Measurements from ENCODE around the gene CEP68. TPM values are rescaled to one million over a fixed set of nuclear protein-coding genes. Genes with fewer than 3 reads are reported as not detected.

The CEP68 gene
- total RNA-seq, 1 donor from 2014 or later, result 12.6 TPM

DNA sequence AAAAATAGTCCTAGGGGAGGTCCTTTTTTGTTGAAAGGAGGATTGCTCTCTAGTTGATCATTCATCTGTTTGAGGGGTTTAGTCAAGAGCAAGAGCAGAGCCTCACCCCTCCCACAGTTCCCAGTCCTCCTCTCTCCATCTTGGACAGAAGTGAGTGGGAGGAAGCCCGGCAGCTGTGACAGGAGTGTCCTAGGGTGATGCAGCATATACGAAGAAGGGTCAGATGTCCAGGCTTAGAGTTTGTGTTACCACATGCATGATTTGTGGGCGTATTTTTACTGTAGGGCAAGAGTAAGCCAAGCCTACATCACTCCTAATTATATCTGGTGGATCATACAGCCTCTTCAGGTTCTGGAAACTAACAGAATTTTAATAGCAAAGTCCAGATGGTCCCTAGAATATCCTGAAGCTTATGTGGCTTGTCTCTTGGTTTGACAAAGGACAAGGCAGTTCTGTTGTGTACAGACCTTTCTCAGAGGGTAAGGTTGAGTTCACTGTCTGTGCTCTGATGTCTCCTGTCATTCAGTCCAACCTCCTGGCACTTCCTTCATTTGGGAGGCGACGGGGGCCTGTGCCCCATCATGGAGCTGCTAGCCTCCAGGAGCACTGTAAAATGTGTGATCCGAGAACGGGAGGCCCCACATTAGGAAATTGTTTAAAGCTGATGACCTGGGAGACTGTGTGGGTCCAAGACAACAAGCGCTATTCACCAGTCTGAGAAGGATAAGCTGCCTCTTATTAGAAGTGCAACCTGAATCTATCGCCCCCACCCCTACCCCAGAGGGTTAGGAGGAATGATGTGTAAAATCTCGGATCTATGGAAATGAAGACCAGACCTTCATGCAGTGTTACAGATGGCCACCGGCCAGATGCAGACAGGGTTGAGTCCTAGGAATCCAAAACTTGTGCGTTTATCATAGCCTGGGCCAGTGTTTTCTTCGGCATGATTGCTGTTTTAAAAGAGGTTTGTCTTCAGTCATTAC, 6.9 kb downstream of the CEP68 start:
- no peak overlapping the region for H3K27ac ChIP-seq
- ATAC-seq (peak; percentile 29 to 31), DNase-seq (no peak)
- intact Hi-C loops (cut with DNase I), result no loop called here
- no peaks in the 10 kb centered on the region for H3K9me3 ChIP-seq
- H3K4me1 ChIP-seq, result peaks cover 73% of the 10 kb centered on the region
- TF ChIP-seq, protein P1, sequence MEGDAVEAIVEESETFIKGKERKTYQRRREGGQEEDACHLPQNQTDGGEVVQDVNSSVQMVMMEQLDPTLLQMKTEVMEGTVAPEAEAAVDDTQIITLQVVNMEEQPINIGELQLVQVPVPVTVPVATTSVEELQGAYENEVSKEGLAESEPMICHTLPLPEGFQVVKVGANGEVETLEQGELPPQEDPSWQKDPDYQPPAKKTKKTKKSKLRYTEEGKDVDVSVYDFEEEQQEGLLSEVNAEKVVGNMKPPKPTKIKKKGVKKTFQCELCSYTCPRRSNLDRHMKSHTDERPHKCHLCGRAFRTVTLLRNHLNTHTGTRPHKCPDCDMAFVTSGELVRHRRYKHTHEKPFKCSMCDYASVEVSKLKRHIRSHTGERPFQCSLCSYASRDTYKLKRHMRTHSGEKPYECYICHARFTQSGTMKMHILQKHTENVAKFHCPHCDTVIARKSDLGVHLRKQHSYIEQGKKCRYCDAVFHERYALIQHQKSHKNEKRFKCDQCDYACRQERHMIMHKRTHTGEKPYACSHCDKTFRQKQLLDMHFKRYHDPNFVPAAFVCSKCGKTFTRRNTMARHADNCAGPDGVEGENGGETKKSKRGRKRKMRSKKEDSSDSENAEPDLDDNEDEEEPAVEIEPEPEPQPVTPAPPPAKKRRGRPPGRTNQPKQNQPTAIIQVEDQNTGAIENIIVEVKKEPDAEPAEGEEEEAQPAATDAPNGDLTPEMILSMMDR (IDR thresholded peaks at IDR 0.05), result no peak
- H3K4me3 ChIP-seq, result no peak overlapping the region
- H3K36me3 ChIP-seq, result no peaks in the 10 kb centered on the region
- H3K27me3 ChIP-seq (ENCODE audit: low read depth), result no peaks in the 10 kb centered on the region

DNA sequence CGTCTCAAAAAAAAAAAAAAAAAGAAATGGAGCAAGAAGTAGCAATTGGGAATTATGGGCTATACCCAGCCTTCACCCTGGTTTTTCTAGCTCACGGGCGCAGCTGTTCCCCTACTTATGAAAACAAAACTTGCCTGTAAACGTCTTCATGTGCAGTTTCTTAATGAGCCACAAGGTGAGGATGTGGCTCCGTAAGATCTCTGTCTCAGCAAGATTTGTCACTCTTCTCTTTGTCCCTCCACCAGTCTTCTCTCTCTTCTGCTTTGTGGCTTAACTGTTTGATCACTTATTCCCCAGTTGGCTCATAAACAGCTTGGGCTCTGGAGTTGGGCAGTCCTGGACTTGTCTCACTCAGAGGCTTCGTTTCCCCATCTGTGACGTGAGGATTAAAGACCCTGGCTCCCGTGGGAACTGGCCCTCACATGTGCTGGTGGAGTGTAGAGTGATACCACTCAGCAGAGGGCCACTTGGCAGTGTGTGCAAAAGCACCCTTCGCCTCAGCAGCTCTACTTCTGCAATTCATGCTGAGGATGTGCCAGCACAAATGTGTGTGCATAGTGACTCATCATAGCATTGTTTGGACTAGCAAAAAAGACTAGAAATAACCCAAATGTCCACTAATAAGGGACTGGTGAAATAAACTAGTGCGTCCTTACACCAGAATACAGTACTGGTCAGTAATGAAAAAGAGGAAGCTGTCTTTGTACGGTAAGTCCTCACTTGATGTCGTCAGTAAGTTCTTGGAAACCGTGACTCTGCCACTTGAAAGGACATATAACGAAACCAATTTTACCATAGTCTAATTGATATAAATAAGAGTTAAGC, 8.7 kb downstream of the CEP68 start:
- DNase-seq (peak; percentile 72), ATAC-seq (peak; percentile 80 to 87)
- Histone ChIP-seq H3K27me3 (ENCODE audit: low read depth) (no peaks in the 10 kb centered on the region), H3K4me1 (peaks cover 73% of the 10 kb centered on the region), H3K36me3 (peaks cover 7% of the 10 kb centered on the region), H3K4me3 (peak overlapping the region; percentile 25), H3K27ac (peak overlapping the region; percentile 76), H3K9me3 (no peaks in the 10 kb centered on the region)
- intact Hi-C loops (cut with DNase I), result no loop called here
- TF ChIP-seq, protein P1 (IDR thresholded peaks at IDR 0.05), result peak; percentile 66

DNA sequence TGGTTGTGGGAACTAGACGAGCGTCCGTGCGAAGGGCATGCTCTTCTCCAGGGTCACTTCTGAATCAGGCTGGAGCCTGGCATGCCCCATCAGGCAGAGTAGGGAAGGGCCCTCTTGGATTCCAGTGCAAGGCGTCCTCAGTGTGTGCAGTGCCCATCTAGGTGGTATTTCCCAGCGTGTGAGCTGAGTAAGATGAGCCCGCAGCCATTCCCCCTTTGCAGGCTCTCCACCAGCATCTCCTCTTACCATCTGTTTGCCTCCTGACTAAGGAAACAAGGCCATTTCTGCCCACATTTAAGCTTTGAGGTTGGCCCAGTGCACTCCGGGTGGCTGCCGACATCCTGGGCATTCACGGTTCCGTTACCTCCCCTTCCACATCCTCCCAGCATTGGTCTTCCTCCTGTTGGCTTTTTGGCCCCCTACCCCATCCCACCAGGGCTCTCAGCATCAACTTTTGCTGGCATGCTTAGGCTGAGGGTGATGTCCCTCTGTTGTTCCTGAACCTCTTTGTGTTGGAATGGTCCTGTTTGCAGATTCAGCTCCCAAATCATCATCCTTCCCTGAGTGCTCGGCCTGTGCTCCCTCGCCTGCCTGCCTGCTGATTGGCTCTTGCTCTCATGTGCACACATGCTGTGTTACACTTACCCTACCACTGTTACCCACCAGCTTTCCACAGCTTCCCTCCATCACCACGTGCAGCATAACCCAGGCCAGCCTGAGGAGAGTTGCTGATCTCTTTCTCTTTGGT, 11.8 kb downstream of the CEP68 start:
- no peak overlapping the region for H3K4me3 ChIP-seq
- H3K27me3 ChIP-seq (ENCODE audit: low read depth), result no peaks in the 10 kb centered on the region
- ATAC-seq (no peak), DNase-seq (no peak)
- H3K4me1 ChIP-seq, result peaks cover 76% of the 10 kb centered on the region
- peak overlapping the region; percentile 47 for H3K27ac ChIP-seq
- intact Hi-C loops (cut with DNase I), result no loop called here
- peaks cover 36% of the 10 kb centered on the region for H3K36me3 ChIP-seq
- H3K9me3 ChIP-seq, result no peaks in the 10 kb centered on the region
- TF ChIP-seq, protein P1 (IDR thresholded peaks at IDR 0.05), result no peak

DNA sequence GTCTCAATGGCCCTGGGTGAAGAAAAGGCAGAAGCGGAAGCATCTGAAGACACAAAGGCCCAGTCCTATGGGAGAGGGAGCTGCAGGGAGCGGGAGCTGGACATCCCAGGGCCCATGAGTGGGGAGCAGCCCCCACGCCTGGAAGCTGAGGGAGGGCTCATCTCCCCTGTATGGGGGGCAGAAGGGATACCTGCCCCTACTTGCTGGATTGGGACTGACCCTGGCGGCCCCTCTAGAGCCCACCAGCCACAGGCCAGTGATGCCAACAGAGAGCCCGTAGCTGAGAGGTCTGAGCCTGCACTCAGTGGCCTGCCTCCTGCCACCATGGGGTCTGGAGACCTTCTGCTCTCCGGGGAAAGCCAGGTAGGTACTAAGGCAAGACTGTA, 13.2 kb downstream of the CEP68 start:
- Histone ChIP-seq H3K4me3 (no peak overlapping the region), H3K4me1 (peaks cover 62% of the 10 kb centered on the region), H3K27ac (peak overlapping the region; percentile 42), H3K27me3 (ENCODE audit: low read depth) (no peaks in the 10 kb centered on the region), H3K36me3 (peaks cover 51% of the 10 kb centered on the region), H3K9me3 (no peaks in the 10 kb centered on the region)
- ATAC-seq, result no peak
- DNase-seq, result no peak
- TF ChIP-seq, protein P1 (IDR thresholded peaks at IDR 0.05), result no peak
- intact Hi-C loops (cut with DNase I), result no loop called here

All from lower lobe of right lung (tissue), 2 donors.